Erythroblast (primary cell): Measurements from ENCODE around the gene GMDS.

ENCODE experiments used
- GATA1 ChIP-seq: IDR thresholded peaks from 2 replicates; pipeline ENCODE4 v1.6.1; 2011; ENCODE audit warnings: low read depth, mild to moderate bottlenecking, control low read depth, low read length, moderate library complexity
- POLR2A ChIP-seq: IDR thresholded peaks from 2 replicates; pipeline ENCODE4 v1.6.1; 2011; ENCODE audit warnings: mild to moderate bottlenecking, low read length

GRCh38 chr6:2237001-2237400, 8.4 kb downstream of the GMDS start:
- TF ChIP-seq POLR2A (no peak), GATA1 (no peak)
